ENCODE data around the gene FALEC. TPM values are rescaled to one million over a fixed set of nuclear protein-coding genes. Genes with fewer than 3 reads are reported as not detected.

The FALEC gene
- total RNA-seq, 1 donor from 2014 or later: not detected

DNA sequence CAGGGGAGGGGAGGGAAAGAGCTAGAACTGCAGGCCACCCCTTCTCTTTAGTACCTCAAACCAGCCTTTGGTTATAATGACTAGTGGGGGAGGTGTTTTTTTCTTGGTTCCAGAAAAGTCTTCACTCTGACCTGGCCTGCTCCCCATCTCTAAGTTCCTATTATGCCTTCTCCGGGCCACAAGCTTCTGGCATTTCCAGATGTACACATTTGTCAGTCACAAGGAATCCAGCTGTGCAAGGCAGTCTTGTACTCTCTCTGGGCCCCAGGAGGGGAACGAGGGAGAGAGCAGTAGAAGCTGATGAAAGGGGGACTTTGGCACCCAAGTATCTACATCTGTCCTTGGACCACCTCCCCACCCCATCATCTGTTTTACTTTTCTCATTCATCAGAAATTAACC, 2.7 kb upstream of the FALEC start:
- DNase-seq: peak; percentile 37

DNA sequence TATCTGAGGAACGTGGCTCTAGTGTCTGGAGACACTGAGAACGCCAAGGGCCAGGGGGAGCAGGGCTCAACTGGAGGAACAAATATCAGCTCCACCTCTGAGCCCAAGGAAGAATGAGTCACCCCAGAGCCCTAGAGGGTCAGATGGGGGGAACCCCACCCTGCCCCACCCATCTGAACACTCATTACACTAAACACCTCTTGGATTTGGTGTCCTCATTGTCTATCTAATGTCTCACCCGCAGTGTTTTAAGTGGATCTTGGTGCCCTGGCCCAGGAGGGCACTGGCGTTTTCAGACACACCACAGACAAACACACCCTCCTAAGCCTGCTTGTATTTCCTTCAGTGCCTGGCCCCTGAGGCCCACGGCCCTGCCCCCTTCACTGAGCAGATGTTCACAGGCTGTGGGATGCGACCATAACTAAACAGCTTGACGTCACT, 2.2 kb upstream of the FALEC start:
- DNase-seq: peak; percentile 61

GRCh38 chr1:150514260-150514659, 1.3 kb upstream of the FALEC start:
- no peak for DNase-seq

DNA sequence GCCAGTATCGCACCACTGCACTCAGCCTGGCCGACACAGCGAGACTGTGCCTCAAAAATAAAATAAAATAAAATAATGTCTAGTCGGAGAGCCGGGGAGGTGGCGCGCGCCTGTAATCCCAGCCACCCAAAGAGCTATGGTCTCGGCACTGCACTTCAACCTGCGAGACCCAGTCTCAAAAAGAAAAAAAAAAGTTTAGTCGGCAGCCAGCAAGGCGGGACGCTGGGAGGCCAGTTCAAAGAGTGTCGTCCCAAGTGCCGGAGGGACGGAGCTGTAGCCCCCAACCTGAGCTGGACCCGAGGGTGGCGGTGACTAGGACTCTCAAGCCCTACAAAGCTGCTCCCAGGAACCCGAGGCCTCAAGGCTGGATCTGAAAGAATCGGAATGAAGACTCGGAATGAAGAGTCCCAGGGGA, 632 bp upstream of the FALEC start:
- no peak for DNase-seq

- DNase-seq: peak; percentile 43
Observed at GRCh38 chr1:150516050-150516591, 569 bp downstream of the FALEC start.

DNA sequence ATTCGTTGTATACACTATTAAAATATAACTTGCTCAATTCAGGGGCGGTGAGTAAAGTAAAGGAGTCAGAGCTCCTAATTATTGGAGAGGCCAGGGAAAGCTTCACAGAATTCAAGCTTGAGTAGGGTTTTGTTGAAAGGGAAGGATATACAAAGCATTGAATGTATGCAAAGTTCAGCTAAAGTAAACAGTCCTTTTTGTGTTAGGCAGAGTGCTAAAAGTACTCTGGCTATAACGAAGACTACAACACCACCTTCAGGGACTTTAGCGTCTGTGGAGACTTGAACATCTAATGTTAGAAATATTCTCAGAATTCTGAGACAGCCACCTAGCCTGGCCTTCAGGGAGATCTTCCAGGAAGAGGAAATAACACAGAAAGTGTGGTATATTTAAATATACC, 1.1 kb downstream of the FALEC start:
- DNase-seq: peak; percentile 19

GRCh38 chr1:150521196-150521968, 5.8 kb downstream of the FALEC start:
- DNase-seq: no peak

DNA sequence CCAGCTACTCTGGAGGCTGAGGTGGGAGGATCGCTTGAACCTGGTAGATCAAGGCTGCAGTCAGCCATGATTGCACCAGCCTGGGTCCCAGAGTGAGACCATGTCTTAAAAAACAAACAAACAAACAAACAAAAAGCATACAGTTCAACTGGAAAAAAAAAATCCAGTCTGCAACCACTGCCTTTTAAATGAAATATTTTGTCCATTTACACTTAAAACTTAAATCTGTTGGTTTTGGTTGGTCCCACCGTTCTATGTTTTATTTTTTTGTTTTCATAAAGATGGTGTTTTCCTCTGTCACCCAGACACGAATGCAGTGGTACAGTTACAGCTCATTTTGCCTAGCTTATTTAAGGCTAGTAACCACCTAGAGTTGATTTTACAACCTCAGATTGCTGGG, 9.8 kb downstream of the FALEC start:
- no peak for DNase-seq

- DNase-seq: no peak
Observed at GRCh38 chr1:150528196-150528595, 12.6 kb downstream of the FALEC start.

- peak; percentile 71 for DNase-seq
Observed at GRCh38 chr1:150529017-150529416, 13.5 kb downstream of the FALEC start.

DNA sequence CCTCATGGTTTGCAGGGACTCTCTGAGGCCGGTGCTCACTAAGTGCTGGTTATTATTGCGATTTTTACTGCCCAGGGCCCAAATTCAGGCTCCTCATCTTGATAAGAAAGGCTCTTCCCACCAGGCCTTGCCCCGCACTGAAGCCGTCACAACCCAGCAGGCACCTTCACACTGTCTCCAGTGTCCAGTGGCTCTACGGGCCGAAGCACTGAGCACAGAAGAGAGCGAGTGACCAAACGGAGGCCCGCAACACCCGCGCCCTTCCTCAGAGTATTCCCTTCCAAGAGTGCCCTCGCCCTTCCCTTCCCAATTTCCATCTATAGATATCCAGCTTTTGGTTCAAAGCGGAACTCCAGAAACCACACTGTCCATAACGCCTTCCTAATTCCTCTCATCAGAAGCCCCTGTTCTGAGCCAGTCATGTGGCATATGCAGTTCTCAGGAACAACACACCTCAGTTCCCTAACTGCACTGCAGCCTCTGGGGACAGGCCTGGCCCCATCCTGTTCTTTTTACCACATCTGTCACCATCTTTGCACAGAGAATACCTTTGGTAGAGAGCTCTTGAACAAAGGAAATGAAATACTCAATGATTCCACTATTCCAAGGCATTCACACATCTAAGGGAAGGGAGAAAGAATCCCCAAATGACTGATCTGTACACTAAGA, 15.1 kb downstream of the FALEC start:
- no peak for DNase-seq

DNA sequence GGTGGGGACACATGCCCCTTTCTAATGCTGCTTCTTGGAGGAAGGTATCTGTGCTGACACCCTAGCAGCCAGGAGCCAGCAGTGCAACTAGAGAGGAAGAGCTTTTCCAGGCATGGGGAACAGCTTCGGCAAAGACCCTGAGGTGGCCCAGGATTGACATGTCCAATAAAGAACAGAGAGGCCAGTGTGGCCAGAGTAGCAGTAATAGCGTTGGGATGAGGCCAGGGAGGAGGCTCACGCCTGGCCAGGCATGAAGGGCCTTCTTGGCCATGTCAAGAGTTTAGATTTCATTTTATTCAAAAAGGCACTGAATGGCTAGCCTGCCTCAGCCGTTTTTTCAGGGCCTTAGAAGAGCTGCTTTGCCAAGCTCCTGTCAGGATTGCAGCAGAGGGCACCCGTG, 17.3 kb downstream of the FALEC start:
- no peak for DNase-seq

GRCh38 chr1:150534002-150534401, 18.4 kb downstream of the FALEC start:
- DNase-seq: no peak

GRCh38 chr1:150535511-150536287, 20.1 kb downstream of the FALEC start:
- no peak for DNase-seq

DNA sequence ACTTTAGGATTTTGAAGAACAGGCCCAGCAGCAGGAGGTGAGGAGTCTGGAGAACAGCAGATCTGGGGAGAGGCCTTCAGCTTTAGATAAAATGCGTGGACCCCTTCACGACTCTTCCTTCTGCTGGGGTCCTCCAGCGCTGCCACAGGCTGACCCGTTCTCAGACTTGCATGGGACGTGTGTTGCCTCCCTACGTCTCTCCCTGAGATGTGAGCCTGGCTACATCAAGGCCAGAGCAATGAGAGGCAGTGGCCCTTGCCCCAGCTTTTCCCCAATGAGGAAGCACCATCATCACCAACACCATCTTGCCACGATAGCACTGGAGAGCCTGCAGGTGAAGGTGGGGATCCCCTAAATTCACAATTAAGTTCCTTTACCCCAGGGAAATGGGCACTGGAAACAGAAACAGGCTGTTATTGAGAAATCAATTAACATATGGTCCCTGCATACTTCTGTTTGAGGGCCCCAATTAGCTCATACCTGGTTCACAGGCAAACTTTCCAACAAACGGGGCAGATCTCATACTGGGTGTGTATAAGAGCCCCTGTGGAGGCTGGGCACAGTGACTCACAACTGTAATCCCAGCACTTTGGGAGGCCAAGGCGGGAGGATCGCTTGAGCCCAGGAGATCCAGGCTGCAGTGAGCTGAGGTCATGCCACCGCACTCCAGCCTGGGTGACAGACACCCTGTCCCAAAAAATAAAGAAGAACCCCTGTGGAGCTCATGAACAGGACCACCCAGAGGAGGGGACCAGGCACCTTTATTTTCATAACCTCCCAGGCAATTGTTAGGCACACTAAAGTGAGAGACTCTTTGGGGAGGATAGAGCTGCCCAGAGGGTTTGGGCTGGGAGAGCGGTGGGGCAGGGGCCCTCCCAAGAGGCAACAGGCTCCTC, 21.5 kb downstream of the FALEC start:
- no peak for DNase-seq

DNA sequence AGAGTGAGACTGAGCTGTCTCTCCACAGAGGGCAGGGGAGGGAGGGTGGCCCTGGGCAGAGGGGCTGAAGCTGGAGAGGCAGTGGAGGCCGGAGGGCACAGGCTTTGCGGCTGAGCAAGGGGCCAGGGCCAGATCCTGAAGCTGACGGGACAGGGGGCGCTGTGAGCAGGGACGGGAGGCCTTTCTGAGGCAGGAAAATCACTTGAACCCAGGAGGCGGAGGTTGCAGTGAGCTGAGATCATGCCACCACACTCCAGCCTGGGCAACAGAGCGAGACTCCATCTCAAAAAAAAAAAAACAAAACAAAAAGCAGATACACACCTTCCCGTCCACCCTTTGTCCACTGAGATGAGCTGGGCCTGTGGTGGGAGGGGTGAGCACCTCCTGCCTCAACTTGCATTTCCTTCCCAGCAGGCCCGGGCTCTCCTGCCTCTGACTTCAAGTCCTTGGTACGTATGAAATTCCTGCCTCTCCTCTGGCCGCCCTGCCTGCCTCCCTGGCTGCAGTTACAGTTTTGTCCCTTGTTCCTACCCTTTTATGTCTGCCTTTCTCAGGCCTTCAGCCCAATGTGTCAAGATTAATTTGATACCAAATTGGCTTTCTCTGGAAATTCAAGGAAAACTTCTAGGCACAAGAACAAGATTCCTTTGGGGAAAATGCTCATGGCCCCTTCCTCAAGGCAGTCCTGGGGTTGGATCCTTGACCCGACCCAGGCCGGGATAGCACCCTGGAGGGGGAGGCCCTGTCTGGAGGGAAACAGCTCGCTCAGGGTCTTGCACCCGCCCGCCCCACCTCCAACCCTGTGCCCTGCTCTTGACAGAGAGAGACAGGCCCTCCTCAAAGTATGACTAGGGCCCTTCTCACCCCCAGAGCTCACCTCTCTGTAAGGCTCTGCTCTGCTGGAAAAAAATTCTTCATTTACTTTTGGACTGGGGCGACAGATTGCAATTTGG, 22.5 kb downstream of the FALEC start:
- DNase-seq: peak; percentile 67

DNA sequence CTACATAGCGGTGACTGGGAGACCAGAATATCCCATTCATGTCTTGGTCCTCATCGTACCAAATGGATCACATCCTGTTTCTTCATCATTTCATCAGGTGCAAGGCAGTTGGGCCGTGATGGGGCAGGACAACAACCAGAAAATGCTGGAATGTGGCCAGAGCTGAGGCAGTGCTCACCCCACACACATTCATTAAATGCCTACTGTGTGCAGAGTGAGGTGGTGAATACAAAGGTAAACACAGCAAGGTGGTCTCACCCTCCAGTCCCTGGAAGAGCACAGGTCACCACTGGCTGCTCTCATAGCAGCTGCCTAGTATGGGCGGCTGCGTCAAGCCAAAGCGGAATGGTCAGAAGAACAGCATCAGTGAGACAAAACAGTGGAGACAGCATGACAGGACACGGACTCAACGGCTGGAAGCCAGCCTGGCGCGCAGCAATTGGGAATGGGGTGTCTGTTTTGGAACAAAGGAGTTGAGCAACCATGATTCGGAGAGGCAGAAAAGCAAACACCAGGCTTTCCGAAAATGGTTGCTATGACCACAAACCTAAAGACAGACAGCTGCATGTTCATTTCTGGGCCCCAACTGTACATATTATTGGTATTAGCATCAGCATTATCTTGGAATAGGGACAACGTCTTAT, 28.1 kb downstream of the FALEC start:
- peak; percentile 74 for DNase-seq

- DNase-seq: no peak
Observed at GRCh38 chr1:150544204-150544603, 28.7 kb downstream of the FALEC start.

DNA sequence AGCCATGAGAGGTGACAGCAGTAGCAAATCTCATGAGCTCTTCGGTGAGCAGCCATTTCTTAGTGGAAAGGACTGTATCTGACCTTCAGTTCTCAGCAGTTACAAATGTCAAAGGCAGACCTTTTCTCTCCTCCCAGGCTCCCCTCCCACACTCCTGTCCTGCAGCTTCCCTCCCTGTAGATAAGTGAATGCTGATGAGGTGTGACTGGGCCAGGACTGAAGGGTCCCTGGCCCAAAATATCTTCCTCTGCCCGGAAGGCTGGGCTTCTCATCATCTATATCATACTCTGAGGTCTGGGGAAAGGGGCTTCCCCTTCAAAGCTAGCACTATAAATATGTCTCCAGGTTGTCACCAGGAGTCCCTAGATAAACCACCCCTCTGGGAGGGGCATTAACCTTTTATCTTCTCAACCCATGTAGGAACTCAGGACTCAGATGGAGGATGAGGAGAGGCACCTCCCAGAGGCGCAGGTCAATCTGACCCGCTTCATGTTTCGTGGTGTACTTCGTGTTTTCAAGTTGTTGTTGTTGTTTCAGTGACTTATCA, 30.0 kb downstream of the FALEC start:
- DNase-seq: no peak

Measured in tongue (tissue), 2 donors.